WTC11 (cell line): Measurements from ENCODE around the gene MCF2L.

Experiments used
- ATF1 ChIP-seq: sonication (generic); formaldehyde crosslinking; IDR thresholded peaks from 2 replicates; pipeline ENCODE4 v1.8.1; 2023; ENCODE audit warnings: mild to moderate bottlenecking, moderate library complexity, missing genetic modification reagents
- ATF2 ChIP-seq: sonication (generic); formaldehyde crosslinking; IDR thresholded peaks from 2 replicates; pipeline ENCODE4 v1.8.1; 2022; ENCODE audit warnings: low read depth, missing genetic modification reagents, borderline replicate concordance
- CTCF ChIP-seq: fragments of 200-600 bp; IDR thresholded peaks from 2 replicates; pipeline ENCODE4 v1.8.0; 2022; ENCODE audit warnings: antibody characterized with exemption
- ELF4 ChIP-seq: sonication (generic); formaldehyde crosslinking; IDR thresholded peaks from 2 replicates; pipeline ENCODE4 v1.8.1; 2022; ENCODE audit warnings: low read depth, mild to moderate bottlenecking, moderate library complexity, missing genetic modification reagents
- GABPB1 ChIP-seq: sonication (generic); formaldehyde crosslinking; IDR thresholded peaks from 2 replicates; pipeline ENCODE4 v1.8.1; 2023; ENCODE audit warnings: mild to moderate bottlenecking, missing genetic modification reagents
- KAT7 ChIP-seq: sonication (generic); formaldehyde crosslinking; IDR thresholded peaks from 2 replicates; pipeline ENCODE4 v1.8.1; 2023; ENCODE audit warnings: missing genetic modification reagents, mild to moderate bottlenecking, borderline replicate concordance
- MAX ChIP-seq: sonication (generic); formaldehyde crosslinking; IDR thresholded peaks from 2 replicates; pipeline ENCODE4 v1.8.0; 2022; ENCODE audit warnings: mild to moderate bottlenecking, missing genetic modification reagents
- SP1 ChIP-seq: sonication (generic); formaldehyde crosslinking; conservative IDR thresholded peaks from 2 replicates; pipeline ENCODE4 v1.8.1; 2022; ENCODE audit warnings: missing genetic modification reagents
- ZNF138 ChIP-seq: sonication (generic); formaldehyde crosslinking; conservative IDR thresholded peaks from 2 replicates; pipeline ENCODE4 v1.8.1; 2022; ENCODE audit warnings: mild to moderate bottlenecking, moderate library complexity, missing genetic modification reagents
- ZNF232 ChIP-seq: sonication (generic); formaldehyde crosslinking; IDR thresholded peaks from 2 replicates; pipeline ENCODE4 v1.8.0; 2022; ENCODE audit warnings: mild to moderate bottlenecking, missing genetic modification reagents
- ZNF263 ChIP-seq: sonication (generic); formaldehyde crosslinking; IDR thresholded peaks from 2 replicates; pipeline ENCODE4 v1.8.1; 2022; ENCODE audit warnings: low read depth, mild to moderate bottlenecking, moderate library complexity, missing genetic modification reagents

GRCh38 chr13:113035213-113035800, 66.3 kb downstream of the MCF2L start:
- TF ChIP-seq ATF2, result no peak
- no peak for TF ChIP-seq GABPB1
- no peak; the same call in 1 of the 2 replicates for TF ChIP-seq CTCF
- no peak for TF ChIP-seq ZNF263 (CRISPR knock-in tag)
- no peak for TF ChIP-seq MAX (CRISPR knock-in tag)
- no peak for TF ChIP-seq KAT7 (CRISPR knock-in tag)
- no peak for TF ChIP-seq ZNF138
- TF ChIP-seq ELF4 (CRISPR knock-in tag), result no peak
- no peak for TF ChIP-seq ZNF232 (CRISPR knock-in tag)
- TF ChIP-seq SP1, result no peak
- no peak for TF ChIP-seq ATF1
